Central memory CD4-positive, alpha-beta T cell (primary cell): ENCODE measurements around the gene TRIM56.

ENCODE experiments used
- DNase-seq: peaks from one replicate; pipeline ENCODE4 v3.0.0; 2022

TRIM56 gene

GRCh38 chr7:101134399-101134980, 49.2 kb downstream of the TRIM56 start:
- no peak for DNase-seq

GRCh38 chr7:101137651-101138212, 52.5 kb downstream of the TRIM56 start:
- no peak for DNase-seq

GRCh38 chr7:101138213-101138870, 53.1 kb downstream of the TRIM56 start:
- DNase-seq: peak; percentile 63

GRCh38 chr7:101140339-101140699, 55.0 kb downstream of the TRIM56 start:
- no peak for DNase-seq

- DNase-seq: no peak
Measured at GRCh38 chr7:101140746-101141382, 55.6 kb downstream of the TRIM56 start.
